GM12865 (cell line): Measurements from ENCODE around the gene LILRB1.
A peak's percentile ranks its signal among the peaks of the same experiment; 100 is the strongest.
"Not testable (repeated sequence)": the region's sequence is repeated elsewhere in the genome, so short reads cannot be mapped to it uniquely, and the experiment has no call there.

Experiments
- DNase-seq: peaks from one replicate; pipeline ENCODE4 v3.0.0; 2010; ENCODE audit warnings: low read depth
- H3K4me3 ChIP-seq: 2 replicates; pipeline ENCODE4 v1.5.1; 2011; ENCODE audit warnings: mild to moderate bottlenecking, low read depth, low read length, control low read depth
- TF ChIP-seq, protein P1 (sequence below): IDR thresholded peaks from 2 replicates; pipeline ENCODE4 v1.5.1; 2011; ENCODE audit warnings: low read length, control low read depth, low read depth, inconsistent platforms; ENCODE audit not compliant: insufficient read depth; ENCODE audit errors: missing control alignments

The LILRB1 gene

DNA sequence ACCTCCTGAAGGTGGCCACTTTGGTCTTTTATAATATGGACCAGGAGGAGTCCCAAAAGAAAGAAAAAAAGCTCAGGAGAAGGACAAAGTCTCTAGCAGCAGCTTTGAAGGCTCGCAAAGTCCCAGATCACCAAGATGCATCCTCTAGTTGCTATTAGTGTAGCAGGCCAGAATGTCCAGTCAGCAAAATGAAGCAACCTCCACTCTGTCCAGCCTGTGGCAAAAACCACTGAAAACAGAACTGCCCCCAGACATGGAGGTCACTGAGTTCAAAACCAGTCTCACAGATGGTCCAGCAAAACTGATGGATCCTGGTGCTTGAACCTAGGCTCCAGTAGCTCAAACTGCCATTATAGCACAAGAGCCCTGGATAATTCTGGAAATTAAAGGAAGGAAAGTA lies 42.9 kb downstream of the LILRB1 start:
- TF ChIP-seq, protein P1, sequence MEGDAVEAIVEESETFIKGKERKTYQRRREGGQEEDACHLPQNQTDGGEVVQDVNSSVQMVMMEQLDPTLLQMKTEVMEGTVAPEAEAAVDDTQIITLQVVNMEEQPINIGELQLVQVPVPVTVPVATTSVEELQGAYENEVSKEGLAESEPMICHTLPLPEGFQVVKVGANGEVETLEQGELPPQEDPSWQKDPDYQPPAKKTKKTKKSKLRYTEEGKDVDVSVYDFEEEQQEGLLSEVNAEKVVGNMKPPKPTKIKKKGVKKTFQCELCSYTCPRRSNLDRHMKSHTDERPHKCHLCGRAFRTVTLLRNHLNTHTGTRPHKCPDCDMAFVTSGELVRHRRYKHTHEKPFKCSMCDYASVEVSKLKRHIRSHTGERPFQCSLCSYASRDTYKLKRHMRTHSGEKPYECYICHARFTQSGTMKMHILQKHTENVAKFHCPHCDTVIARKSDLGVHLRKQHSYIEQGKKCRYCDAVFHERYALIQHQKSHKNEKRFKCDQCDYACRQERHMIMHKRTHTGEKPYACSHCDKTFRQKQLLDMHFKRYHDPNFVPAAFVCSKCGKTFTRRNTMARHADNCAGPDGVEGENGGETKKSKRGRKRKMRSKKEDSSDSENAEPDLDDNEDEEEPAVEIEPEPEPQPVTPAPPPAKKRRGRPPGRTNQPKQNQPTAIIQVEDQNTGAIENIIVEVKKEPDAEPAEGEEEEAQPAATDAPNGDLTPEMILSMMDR, result no peak
- DNase-seq, result no peak
- H3K4me3 ChIP-seq, result no peak overlapping the region

DNA sequence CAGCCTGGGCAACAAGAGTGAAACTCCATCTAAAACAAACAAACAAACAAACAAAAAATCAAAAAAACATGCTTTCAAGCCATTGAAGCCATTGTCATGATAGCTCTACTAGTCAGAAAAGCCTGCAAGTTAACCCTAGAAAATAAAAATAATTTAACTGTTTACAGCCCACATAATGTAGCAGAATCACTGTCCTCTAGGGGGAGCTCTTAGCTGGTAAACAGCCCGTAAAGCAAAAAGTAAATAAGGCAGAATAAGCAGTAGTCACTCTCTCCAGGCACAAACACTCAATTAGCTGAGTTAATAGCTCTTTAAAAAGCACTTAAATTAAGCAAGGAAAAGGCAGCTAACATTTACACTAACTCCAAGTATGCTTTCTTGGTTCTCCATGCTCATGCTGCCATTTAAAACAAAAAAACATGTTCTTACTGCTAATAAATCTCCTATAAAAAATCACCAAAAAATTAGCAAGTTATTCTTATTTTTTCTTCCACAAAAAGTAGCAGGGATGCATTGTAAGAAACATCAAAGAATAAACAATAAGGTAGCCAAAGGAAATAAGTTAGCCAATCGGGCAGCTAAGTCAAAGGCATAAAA lies 43.8 kb downstream of the LILRB1 start:
- TF ChIP-seq, protein P1, result peak; percentile 82
- DNase-seq, result peak; percentile 73
- no peak overlapping the region for H3K4me3 ChIP-seq

DNA sequence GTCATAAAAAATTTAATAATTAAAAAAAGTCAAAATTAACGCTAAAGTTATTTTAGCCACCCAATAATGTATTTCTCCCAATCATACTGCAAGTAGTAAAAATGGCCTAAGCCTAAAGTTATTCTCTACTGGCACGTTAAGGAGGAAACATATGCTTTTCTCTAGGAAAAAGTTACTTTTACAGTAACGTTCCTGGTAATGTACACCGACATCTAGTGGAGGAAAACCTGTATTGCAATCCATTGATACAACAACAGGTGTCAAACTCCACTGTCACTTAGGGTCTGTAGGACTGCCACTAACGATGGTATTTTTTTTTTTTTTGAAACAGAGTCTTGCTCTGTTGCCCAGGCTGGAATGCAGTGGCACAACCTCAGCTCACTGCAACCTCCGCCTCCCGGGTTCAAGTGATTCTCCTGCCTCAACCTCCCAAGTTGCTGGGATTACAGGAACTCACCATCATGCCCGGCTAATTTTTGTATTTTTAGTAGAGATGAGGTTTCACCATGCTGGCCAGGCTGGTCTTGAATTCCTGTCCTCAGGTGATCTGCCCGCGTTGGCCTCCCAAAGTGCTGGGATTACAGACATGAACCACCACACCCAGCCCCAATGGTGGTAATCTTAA lies 46.0 kb downstream of the LILRB1 start:
- DNase-seq, result peak; percentile 66
- TF ChIP-seq, protein P1, result peak; percentile 83
- H3K4me3 ChIP-seq, result not testable (repeated sequence)

DNA sequence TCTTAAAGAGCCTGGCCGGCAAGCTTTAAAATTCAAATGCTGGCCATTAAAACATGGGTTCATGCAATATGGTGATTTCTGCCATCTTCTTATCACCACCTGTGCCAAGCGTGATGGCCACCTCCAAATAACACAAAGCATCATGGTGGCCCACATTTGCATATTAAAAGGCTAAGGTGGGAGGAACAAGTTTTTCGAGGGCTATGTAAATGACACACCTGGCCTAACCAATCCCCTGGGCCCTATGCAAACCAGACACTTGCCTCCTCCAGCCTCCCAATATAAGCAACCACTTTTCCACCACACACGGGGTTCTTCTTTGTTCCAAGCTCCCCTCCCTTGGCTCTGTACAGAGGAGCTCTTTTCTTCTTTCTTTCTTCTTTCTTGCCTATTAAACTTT lies 46.9 kb downstream of the LILRB1 start:
- TF ChIP-seq, protein P1, result no peak
- no peak overlapping the region for H3K4me3 ChIP-seq
- no peak for DNase-seq

DNA sequence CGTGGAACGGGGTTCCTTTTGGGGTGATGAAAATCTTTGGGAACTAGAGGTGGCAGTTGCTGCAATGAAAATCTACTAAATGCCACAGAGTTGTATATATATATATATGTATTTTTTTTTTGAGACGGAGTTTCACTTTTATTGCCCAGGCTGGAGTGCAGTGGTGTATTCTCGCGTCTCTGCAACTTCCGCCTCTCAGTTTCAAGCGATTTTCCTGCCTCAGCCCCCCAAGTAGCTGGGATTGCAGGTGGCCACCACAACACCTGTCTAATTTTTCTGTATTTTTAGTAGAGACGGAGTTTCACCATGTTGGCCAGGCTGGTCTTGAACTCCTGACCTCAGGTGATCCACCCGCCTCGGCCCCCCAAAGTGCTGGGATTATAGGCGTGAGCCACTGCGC lies 51.3 kb downstream of the LILRB1 start:
- not testable (repeated sequence) for DNase-seq, H3K4me3 ChIP-seq

DNA sequence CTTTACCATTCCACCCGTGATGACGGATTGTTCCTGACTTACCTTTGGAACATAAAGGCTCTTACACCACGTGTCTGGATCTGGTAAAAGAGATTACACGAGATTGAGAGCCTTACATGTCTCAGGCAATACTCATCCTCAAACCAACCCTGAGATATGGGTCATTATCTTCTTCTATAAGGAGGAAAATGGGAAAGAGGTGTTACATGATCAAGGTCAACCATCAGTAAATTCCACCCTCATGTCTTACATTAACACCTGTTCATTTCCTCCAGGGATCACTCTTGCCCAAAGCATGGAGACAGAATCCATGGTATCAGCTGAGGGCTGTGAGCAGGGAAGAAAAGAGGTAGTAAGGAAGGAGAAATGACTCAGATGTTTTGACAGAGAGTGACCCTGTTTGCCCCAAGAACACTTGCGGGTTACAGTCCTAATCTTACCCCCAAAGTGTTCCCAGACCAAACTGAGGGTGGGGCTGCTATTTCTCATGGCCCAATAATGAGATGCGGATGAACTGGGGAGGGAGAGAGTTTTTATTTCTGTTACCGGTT lies 52.1 kb downstream of the LILRB1 start:
- TF ChIP-seq, protein P1, result no peak
- DNase-seq, result no peak
- no peak overlapping the region for H3K4me3 ChIP-seq

DNA sequence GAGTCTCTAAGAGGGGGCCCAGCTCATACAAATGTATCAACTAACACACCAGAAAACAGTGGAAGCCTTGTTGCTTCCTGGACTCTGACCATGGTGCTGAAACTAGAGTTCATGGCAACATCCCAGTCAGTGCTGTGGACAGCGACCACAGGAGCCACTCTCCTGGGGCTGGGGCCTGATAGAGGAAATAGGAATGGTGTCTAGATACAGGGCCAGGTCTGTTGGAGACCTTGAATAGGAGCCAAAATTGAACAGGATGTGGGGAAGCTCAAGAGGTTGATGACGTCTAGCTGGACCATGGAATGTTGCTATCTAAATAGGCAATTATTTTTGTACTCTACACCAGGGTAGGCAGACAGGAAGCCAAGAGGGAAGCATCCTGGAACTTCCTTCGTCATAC lies 54.2 kb downstream of the LILRB1 start:
- peak; percentile 57 for DNase-seq
- no peak overlapping the region for H3K4me3 ChIP-seq
- TF ChIP-seq, protein P1, result no peak
